HPDE6-E6E7 (cell line): Measurements from ENCODE around the gene SLC6A19.
A peak's percentile ranks its signal among the peaks of the same experiment; 100 is the strongest.
"Not testable (repeated sequence)": the region's sequence is repeated elsewhere in the genome, so short reads cannot be mapped to it uniquely, and the experiment has no call there.

ENCODE experiments used
- DNase-seq: peaks from one replicate; pipeline ENCODE4 v3.0.0; 2011; ENCODE audit warnings: missing footprints; ENCODE audit errors: extremely low spot score

Gene SLC6A19

GRCh38 chr5:1201327-1202025, at the start of gene SLC6A19:
Gene SLC6A19 (plus strand): TSS chr5:1201595. CDS start chr5:1201651, 56 bp downstream.
- DNase-seq: no peak

GRCh38 chr5:1152156-1152555, 49.2 kb upstream of the SLC6A19 start:
- DNase-seq: no peak

- no peak for DNase-seq
Measured at GRCh38 chr5:1152771-1153282, 48.6 kb upstream of the SLC6A19 start.

GRCh38 chr5:1153428-1153827, 48.0 kb upstream of the SLC6A19 start:
- no peak for DNase-seq

- no peak for DNase-seq
Measured at GRCh38 chr5:1155191-1156032, 46.0 kb upstream of the SLC6A19 start.

GRCh38 chr5:1156033-1156753, 45.2 kb upstream of the SLC6A19 start:
- DNase-seq: no peak

- no peak for DNase-seq
Measured at GRCh38 chr5:1156754-1157460, 44.5 kb upstream of the SLC6A19 start.

- not testable (repeated sequence) for DNase-seq
Measured at GRCh38 chr5:1157461-1157986, 43.9 kb upstream of the SLC6A19 start.

GRCh38 chr5:1158647-1159340, 42.6 kb upstream of the SLC6A19 start:
- DNase-seq: no peak

- DNase-seq: no peak
Measured at GRCh38 chr5:1159341-1159675, 42.1 kb upstream of the SLC6A19 start.

GRCh38 chr5:1159774-1160406, 41.5 kb upstream of the SLC6A19 start:
- no peak for DNase-seq

GRCh38 chr5:1161108-1161832, 40.1 kb upstream of the SLC6A19 start:
- peak; percentile 39 for DNase-seq

GRCh38 chr5:1161833-1162229, 39.6 kb upstream of the SLC6A19 start:
- DNase-seq: no peak

GRCh38 chr5:1162276-1162675, 39.1 kb upstream of the SLC6A19 start:
- DNase-seq: no peak

GRCh38 chr5:1162751-1163150, 38.6 kb upstream of the SLC6A19 start:
- no peak for DNase-seq

GRCh38 chr5:1163366-1163765, 38.0 kb upstream of the SLC6A19 start:
- DNase-seq: no peak

- DNase-seq: no peak
Measured at GRCh38 chr5:1163879-1164278, 37.5 kb upstream of the SLC6A19 start.

GRCh38 chr5:1164696-1165630, 36.4 kb upstream of the SLC6A19 start:
- DNase-seq: no peak

- DNase-seq: no peak
Measured at GRCh38 chr5:1165864-1166263, 35.5 kb upstream of the SLC6A19 start.
